DND-41 (cell line): ENCODE measurements around the gene POLR2M.

Experiments used
- ATAC-seq: fragments of 200-7000 bp; cut with Tn5 transposase; 3 replicates; pipeline ENCODE4 v1.9.1; 2021; ENCODE audit warnings: low read depth; ENCODE audit not compliant: insufficient read depth
- DNase-seq: peaks from one replicate; pipeline ENCODE4 v3.0.0-alpha.2; 2020
- H2AFZ ChIP-seq: 2 replicates; pipeline ENCODE4 v1.6.0; 2012; ENCODE audit warnings: low read depth, low read length
- H3K27ac ChIP-seq: 2 replicates; pipeline ENCODE4 v1.5.1; 2012; ENCODE audit warnings: low read length, inconsistent platforms
- H3K27me3 ChIP-seq: fragments of 200-600 bp; sonication (generic); 2 replicates; pipeline ENCODE4 v1.6.0; 2012; ENCODE audit warnings: low read length, mild to moderate bottlenecking, inconsistent platforms; ENCODE audit not compliant: insufficient read depth, poor library complexity
- H3K36me3 ChIP-seq: 2 replicates; pipeline ENCODE4 v1.5.1; 2012; ENCODE audit warnings: low read length, inconsistent platforms; ENCODE audit not compliant: insufficient read depth
- H3K4me1 ChIP-seq: 2 replicates; pipeline ENCODE4 v1.5.1; 2012; ENCODE audit warnings: mild to moderate bottlenecking, low read length; ENCODE audit not compliant: insufficient read depth
- H3K4me2 ChIP-seq: 2 replicates; pipeline ENCODE4 v1.6.0; 2012; ENCODE audit warnings: mild to moderate bottlenecking, moderate library complexity, low read length, inconsistent platforms; ENCODE audit not compliant: insufficient read depth
- H3K4me3 ChIP-seq, 2 experiments: fragments of 200-600 bp in 1 of 2; shearing (Covaris generic) in 1 of 2; 2 replicates each; pipeline ENCODE4 v1.5.1; 2012 to 2016; ENCODE audit warnings: inconsistent platforms in 2 of 2, low read length in 2 of 2, mild to moderate bottlenecking in 2 of 2, low read depth in 1 of 2, moderate library complexity in 1 of 2
- H3K79me2 ChIP-seq: 2 replicates; pipeline ENCODE4 v1.6.0; 2012; ENCODE audit warnings: low read length, inconsistent platforms; ENCODE audit not compliant: insufficient read depth
- H3K9ac ChIP-seq: 2 replicates; pipeline ENCODE4 v1.6.0; 2012; ENCODE audit warnings: low read depth, mild to moderate bottlenecking, inconsistent platforms, low read length, moderate library complexity
- H3K9me3 ChIP-seq: 2 replicates; pipeline ENCODE4 v1.5.1; 2012; ENCODE audit warnings: low read length, moderate library complexity, mild to moderate bottlenecking, inconsistent platforms; ENCODE audit not compliant: insufficient read depth, severe bottlenecking
- H4K20me1 ChIP-seq: 2 replicates; pipeline ENCODE4 v1.6.0; 2012; ENCODE audit warnings: low read length; ENCODE audit not compliant: insufficient read depth
- EZH2 ChIP-seq: IDR thresholded peaks from 3 replicates; pipeline ENCODE4 v1.6.1; 2012; ENCODE audit warnings: borderline replicate concordance, low read depth, mild to moderate bottlenecking, moderate library complexity, low read length, inconsistent platforms; ENCODE audit not compliant: severe bottlenecking
- TF ChIP-seq, protein P1 (sequence below): IDR thresholded peaks from 2 replicates; pipeline ENCODE4 v1.5.1; 2012; ENCODE audit warnings: borderline replicate concordance, low read length, moderate library complexity, mild to moderate bottlenecking; ENCODE audit not compliant: poor library complexity, severe bottlenecking; ENCODE audit errors: extremely low read depth

Gene POLR2M

DNA sequence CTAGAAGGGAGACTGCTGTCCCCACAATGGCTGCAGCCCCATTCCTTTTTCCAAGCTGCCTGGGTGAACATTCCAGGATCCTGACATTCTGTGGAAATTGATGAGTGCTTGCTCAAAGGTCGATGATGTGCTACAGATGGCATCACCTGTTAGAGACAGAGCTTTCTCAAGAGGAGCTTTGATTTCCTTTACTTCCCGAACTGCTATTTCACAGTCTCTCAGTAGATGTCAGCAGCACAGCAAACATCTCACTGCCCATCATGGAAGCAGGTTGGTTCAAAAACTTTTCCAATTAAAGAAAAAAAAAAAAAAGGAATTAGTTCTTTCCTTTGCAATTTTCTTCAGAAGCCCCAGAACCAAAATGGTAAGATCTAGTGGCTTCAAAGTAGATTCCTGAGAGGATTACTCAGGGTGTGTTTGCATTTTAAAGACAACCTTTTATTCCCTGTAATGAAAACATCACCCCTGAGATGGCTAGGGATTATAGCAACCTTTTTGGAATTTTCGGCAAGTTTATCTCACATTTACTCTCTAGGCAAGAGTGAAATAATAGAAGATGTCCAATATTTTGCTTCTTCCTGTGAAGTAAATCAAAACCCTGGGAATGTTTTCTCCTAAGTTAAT, 44.8 kb downstream of the POLR2M start:
- no peak overlapping the region for H3K4me3 ChIP-seq
- no peaks in the 10 kb centered on the region for H3K36me3 ChIP-seq
- no peak overlapping the region for H3K27ac ChIP-seq
- H2AFZ ChIP-seq: no peak overlapping the region
- no peak overlapping the region for H3K4me2 ChIP-seq
- TF ChIP-seq, protein P1, sequence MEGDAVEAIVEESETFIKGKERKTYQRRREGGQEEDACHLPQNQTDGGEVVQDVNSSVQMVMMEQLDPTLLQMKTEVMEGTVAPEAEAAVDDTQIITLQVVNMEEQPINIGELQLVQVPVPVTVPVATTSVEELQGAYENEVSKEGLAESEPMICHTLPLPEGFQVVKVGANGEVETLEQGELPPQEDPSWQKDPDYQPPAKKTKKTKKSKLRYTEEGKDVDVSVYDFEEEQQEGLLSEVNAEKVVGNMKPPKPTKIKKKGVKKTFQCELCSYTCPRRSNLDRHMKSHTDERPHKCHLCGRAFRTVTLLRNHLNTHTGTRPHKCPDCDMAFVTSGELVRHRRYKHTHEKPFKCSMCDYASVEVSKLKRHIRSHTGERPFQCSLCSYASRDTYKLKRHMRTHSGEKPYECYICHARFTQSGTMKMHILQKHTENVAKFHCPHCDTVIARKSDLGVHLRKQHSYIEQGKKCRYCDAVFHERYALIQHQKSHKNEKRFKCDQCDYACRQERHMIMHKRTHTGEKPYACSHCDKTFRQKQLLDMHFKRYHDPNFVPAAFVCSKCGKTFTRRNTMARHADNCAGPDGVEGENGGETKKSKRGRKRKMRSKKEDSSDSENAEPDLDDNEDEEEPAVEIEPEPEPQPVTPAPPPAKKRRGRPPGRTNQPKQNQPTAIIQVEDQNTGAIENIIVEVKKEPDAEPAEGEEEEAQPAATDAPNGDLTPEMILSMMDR: peak; percentile 41
- no peak for TF ChIP-seq EZH2
- ATAC-seq (no peak; the same call in 2 of the 3 replicates), DNase-seq (peak; percentile 20)
- no peaks in the 10 kb centered on the region for H4K20me1 ChIP-seq
- no peaks in the 10 kb centered on the region for H3K27me3 ChIP-seq
- H3K79me2 ChIP-seq: no peaks in the 10 kb centered on the region
- H3K9me3 ChIP-seq: no peaks in the 10 kb centered on the region
- no peaks in the 10 kb centered on the region for H3K4me1 ChIP-seq
- no peak overlapping the region for H3K9ac ChIP-seq

DNA sequence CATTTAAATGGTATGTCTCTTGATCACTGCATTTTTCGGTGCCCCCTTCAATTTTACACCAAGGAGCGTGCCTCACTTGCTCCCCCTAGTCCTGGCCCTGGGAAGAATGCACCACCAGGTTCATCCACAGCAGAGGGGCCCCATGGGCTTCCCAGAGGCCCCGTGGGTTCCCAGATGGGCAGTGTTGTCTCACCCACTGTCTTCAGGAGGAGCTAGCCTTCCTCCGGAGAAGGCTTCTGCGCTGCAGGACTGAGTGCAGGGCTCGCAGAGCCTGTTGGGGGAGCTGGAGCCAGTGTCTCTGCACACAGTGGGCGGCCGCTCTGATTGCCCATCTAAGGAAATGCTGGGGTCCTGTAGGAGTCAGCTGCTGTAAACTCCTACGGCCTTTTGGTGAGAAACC, 45.9 kb downstream of the POLR2M start:
- Histone ChIP-seq H3K9ac (no peak overlapping the region), H3K4me2 (no peak overlapping the region), H3K36me3 (no peaks in the 10 kb centered on the region), H3K4me3 (no peak overlapping the region), H3K27ac (no peak overlapping the region), H3K27me3 (no peaks in the 10 kb centered on the region), H4K20me1 (no peaks in the 10 kb centered on the region), H2AFZ (no peak overlapping the region), H3K4me1 (no peaks in the 10 kb centered on the region), H3K9me3 (no peaks in the 10 kb centered on the region), H3K79me2 (no peaks in the 10 kb centered on the region)
- ATAC-seq (no peak; the same call in 2 of the 3 replicates), DNase-seq (no peak)
- TF ChIP-seq, protein P1: peak; percentile 16
- TF ChIP-seq EZH2: no peak

DNA sequence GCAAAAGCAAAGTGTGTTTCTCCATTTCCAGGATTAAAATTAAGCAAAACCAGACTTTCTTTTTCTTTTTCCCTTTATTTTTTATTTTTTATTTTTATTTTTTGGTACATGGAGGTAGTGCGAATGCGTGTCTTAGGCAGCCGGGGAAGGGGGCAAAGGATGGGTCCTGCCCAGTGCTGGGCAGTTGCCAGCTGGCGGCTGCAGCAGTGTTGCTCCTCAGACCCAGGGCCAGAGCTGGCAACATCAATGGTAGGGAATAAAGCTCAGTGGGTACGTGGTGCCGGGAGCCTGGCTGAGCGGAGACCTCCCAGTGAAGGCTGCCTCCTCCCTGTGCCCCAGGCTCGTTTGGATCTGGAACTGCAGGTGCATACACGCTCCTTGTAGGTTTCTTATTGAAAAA, 46.3 kb downstream of the POLR2M start:
- Histone ChIP-seq H2AFZ (no peak overlapping the region), H3K9ac (no peak overlapping the region), H3K4me2 (no peak overlapping the region), H3K79me2 (no peaks in the 10 kb centered on the region), H3K27me3 (no peaks in the 10 kb centered on the region), H3K4me1 (no peaks in the 10 kb centered on the region), H4K20me1 (no peaks in the 10 kb centered on the region), H3K4me3 (no peak overlapping the region), H3K9me3 (no peaks in the 10 kb centered on the region), H3K36me3 (no peaks in the 10 kb centered on the region), H3K27ac (no peak overlapping the region)
- DNase-seq (no peak), ATAC-seq (no peak)
- TF ChIP-seq, protein P1: no peak
